Skeletal muscle cell (primary cell): ENCODE data around the gene PANX1.

Experiments used
- DNase-seq: peaks from one replicate; pipeline ENCODE4 v3.0.0-alpha.2; 2010; ENCODE audit warnings: low read depth
- H3K4me3 ChIP-seq: 2 replicates; pipeline ENCODE4 v1.5.1; 2011; ENCODE audit warnings: low read depth, mild to moderate bottlenecking, control low read depth, low read length, moderate library complexity

The PANX1 gene

DNA sequence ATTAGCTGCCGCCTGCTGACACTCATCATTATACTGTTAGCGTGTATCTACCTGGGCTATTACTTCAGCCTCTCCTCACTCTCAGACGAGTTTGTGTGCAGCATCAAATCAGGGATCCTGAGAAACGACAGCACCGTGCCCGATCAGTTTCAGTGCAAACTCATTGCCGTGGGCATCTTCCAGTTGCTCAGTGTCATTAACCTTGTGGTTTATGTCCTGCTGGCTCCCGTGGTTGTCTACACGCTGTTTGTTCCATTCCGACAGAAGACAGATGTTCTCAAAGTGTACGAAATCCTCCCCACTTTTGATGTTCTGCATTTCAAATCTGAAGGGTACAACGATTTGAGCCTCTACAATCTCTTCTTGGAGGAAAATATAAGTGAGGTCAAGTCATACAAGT lies 51.1 kb downstream of the PANX1 start:
- DNase-seq, result no peak
- H3K4me3 ChIP-seq, result no peak overlapping the region

DNA sequence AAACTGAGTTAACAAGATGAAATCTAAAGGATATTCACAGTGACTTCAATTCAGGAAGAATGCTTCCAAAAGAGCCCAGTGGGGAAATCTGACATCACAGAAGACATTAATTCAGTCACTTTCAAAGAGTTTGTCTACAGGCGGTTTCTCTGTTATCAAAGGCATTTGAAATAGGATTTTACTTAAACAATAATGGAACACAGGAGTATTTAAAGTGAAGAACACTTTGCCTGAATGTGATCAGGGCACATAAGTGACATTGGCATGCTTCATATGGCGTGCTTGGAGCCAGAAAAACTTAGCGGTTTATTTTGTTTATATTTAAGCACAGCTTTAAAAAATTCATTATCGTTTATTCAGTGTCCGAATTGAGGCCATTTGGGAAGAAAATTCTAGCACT lies 52.9 kb downstream of the PANX1 start:
- no peak overlapping the region for H3K4me3 ChIP-seq
- no peak for DNase-seq

DNA sequence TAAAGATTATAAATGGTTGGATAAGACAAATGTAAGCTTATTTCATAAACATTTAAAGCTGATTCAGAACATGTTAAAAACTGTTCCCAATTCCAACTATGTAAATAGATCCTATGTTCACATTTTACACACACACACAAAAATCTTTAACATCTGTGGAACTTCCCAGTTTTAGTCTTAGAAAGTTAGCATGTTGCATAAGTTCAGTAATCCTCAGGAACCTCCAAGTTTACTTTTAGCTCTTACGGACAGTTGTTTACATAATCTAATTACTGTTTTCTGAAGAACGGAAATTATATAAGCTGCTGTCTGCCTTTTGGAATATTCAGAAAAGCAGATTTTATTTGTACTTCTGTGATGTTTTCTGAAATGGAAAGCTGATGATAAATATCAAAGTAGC lies 53.3 kb downstream of the PANX1 start:
- H3K4me3 ChIP-seq, result no peak overlapping the region
- DNase-seq, result no peak

DNA sequence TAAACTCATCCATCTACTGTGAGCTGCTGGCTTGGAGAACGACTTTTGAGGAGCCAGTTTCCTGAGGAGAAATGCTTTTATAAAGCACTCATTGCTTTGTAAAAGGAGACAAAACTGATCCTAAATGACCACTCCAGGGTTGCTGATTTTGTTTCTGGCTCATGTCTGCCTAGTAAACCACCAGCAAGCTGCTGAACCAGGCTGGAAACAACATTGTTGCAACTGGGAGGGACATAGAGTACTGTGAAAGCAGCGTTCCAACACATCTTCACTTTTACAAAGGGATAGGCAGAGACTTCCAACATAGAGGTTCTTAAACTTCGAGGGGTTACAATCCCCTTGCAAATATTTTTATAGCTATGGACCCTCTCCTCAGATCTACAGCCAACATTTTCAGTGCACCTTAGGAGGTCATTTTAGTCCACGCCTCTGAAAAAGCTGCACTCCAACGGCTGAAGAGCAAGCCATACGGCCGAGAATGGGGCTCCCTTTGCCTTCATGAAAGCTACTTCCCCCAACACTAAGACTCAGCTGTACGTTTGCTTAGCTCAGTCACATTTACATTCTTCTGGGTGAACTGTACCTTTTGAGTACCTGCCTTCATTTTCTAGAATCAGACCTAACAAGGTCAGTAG lies 54.7 kb downstream of the PANX1 start:
- DNase-seq, result no peak
- H3K4me3 ChIP-seq, result no peak overlapping the region

DNA sequence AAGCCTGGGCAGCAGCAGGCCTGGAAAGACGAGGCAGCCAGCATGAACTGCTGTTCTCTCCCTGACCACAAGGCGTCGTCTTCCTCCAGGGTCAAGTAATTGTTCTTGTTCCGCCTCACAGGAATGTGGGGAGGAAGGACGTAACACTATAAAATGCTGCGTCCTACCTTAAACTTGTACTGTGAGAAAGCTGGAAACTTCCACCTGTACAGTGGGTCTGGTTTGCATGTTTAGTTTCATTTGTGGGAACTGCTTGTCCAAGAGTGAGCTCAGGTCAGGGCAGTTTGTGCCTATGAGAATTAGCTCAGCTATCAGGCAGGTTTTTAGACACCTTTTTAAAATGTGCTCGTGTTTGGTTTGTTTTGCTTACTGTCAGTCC lies 55.2 kb downstream of the PANX1 start:
- peak; percentile 14 for DNase-seq
- H3K4me3 ChIP-seq, result no peak overlapping the region

DNA sequence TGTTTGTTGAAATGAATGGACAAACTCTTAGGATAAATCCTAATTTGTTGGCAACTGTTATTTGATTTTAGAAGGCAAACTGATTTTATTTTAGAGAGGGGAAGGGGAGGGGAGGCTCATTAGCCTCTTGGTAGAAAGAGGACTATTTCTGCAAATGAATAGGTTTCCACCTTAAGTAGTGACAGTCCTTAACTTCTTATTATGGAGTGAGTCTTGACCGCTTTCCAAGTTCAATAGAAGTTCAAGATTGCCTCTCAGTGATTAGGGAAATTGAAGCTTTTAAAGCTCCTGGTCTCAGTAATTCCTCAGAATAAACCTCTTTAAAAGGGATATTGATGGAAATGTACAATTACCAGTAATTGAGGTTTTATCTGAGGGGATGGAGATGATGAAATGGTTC lies 55.7 kb downstream of the PANX1 start:
- DNase-seq, result no peak
- no peak overlapping the region for H3K4me3 ChIP-seq

DNA sequence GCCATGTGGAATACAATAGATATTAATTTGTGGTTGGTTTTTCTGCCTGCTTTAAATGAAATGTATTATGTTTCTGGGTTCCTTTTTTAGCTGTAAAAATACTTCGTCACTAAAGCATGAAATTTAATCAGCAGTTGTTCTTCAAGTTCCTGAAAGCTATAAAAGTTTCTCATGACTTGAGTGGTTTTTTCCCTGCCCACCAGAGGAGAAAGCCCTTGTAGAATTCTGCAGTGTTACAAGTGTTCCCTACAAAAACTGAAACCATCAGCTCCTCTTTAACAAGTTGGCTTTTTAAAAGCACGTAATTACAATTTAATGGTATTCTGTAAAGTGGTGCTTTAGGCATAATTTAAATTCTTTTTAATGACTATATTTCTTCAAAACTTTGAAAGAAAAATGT lies 56.2 kb downstream of the PANX1 start:
- no peak overlapping the region for H3K4me3 ChIP-seq
- no peak for DNase-seq

DNA sequence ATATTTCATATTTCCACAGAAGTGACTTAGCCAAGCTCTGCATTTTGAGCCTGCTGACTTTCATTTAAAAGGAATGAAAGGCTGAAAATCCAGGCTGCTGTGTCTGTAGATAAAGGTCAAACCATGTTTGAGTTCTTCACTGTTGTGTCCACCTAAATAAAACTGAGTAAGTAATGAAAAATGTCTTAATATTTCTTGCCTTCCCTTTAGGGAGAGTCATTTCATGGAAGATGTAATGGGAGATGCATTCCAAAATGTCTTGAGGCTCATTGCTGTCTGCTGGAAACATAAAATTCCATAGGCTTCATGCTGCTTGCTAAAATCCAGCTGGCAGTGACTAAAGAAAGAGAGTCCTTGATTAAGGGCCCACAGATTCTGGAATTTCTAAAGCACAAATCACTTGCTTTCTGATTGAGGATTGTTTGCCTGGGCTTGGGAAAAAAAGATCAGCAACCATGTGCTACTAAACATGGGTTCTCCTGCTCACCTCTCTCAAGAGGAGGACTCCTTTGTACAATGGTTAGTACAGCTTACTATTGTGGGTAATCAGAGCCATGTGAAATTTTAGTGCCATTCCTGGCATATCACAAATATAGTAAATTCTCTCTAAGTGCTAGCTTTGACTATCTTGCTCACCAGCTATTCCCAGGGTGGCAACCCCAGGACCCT lies 56.9 kb downstream of the PANX1 start:
- DNase-seq, result peak; percentile 41
- H3K4me3 ChIP-seq, result no peak overlapping the region

DNA sequence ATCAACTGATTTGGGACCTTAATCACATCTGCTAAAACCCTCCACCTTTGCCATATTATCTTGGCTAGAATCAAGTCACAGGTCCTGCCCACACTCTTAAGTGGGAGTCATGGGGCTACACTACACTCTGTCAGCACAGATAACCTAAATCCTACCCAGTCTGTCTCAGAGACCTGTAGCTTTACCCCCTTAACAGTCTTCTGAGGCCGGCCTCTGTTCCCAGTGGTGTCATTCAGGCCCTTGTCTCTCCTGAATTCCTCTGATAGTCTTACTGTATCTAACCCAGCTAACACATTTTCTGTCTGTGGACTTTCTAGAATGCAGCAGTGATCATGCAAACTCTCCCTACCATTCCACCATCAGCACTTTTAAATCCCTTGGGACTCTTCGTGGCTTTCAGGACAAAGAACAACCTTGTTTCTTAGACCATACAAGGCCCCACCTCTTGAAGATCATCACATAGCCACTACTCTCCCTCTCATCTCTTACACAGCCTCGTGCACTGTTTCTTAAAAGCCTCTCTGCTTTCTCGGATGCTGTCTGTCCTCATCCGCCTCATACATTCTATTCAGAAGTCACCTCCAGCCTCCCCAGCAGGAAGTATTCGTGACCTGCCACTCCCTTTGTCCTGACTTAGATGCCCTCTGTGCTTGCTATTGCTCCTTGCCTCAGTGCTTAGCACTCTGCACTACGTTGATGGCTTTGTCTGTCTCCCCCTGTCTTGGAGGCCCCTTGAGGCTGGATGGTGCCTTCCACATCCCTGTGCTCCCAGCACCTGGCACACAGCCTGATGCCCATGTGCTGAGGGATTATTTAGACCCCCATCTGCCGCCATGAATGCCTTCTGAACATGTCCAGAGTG lies 57.9 kb downstream of the PANX1 start:
- H3K4me3 ChIP-seq, result no peak overlapping the region
- no peak for DNase-seq

DNA sequence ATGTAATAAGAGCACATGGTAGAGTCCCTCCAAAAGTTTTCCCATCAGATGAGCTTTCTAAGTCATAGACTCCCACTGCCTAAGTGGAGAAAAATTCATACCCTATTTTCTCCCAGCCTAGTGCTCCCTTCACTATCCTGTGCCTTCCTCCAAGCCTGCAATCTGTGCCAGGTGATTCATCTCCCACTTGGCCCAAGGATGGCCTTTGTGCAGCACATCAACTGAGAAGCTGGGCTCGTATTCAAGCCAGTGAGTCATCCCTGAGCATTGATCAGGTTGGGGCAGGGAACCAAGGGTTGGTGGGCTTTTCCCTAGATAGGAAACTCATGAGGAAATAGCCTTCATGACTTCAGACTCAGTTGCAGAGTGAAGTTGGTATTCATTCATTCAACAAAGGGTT lies 64.6 kb downstream of the PANX1 start:
- peak; percentile 86 for DNase-seq
- H3K4me3 ChIP-seq, result no peak overlapping the region

DNA sequence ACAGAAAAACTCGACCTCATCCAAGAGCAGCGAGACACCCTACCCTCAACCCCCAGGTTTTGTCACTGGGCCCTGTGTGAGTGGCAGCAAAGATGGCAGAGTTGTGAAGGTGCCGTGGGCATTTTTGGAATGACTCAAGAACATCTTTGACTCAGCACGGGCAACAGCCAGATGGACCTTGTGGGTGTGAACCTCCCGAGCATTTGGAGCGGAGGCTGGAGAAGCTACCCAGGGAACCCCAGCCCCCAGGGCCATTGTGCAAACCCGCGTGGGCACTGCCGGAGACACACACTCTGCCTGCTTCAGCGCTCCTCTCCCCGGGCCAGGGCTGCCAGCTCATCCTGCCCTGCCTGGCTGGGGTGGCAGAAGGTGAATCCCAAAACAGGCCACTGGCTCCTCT lies 66.1 kb downstream of the PANX1 start:
- no peak overlapping the region for H3K4me3 ChIP-seq
- DNase-seq, result no peak

DNA sequence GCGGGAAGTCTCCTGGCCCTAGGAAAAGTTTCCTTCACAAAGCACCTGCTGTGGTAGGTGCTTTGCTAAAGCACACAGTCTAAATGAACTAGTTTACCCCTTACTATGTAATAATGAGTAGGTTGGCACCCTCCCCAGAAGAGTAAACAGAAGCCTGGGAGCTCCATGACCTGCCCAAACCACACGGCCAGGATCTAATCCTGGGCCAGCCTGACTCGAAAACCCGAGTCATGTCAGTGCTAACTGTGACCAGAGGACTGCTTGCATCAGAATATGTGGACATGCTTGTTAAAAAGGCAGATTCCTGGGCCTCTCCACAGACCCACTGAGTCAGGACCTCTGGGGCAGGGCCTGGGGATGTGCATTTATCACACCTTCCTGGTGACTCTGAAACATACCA lies 67.7 kb downstream of the PANX1 start:
- H3K4me3 ChIP-seq, result no peak overlapping the region
- no peak for DNase-seq

DNA sequence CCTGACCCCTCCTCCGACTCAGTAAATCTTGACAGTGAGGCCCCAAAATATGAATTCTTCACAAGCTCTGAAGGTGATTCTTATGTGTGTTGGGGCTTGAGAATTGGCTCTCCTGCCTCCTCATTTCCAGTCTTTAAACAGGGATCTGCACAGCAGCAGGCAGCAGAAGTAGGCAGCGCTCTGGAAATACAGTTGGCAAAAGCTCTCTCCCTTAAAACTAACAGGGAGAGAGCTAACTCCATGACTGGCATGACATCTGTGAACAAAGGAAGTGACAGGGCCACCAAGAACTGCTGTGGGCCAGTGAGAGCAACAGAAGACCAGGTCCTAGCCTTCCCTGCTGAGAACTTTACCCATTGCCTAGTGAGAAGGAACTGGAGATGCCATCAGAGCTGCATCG lies 70.1 kb downstream of the PANX1 start:
- no peak for DNase-seq
- no peak overlapping the region for H3K4me3 ChIP-seq

DNA sequence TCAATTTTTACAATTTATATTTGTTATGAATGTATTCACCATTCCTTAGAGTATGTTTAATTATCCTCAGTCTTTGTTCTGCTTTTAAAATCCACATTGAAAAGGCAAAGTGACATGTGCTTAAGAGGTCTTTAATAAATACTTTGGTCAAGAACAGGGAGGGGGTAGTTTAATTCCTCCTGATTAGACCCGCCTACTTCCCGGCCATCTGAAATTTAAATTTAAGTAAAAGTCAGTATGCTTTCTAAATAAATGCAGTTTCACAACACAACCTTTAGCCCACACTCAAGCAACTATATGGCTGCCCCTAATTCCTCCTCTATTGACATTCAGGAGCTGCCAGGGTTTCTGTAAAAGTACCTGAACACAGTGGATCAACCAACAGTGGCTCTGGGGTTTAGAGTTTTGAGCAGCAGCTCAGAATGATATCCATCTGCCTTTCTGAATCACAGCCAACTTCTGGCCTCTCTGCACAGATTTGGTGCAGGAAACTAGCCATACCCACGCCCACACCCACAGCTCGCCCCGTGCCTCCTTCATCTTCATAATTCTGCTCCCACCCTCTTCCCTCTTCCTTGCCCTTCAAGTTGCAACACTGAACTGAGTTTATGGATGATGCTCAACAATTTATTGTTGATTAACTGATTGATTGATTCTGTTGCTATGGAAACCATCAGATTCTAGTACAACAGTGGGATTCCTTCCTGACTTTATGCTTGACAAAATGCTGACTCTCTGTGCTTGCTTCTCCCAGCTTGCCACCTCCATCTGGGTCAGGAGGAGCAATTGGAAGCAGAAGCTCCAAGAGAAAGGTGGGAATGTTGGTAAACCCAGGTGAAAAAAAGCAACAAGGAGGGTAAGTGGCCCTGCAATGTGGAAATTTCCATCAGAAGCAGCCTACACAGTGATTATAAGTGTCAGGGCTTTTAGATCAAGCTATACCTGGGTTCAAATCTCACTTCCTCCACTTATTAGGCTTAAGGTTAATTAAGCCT lies 70.8 kb downstream of the PANX1 start:
- no peak overlapping the region for H3K4me3 ChIP-seq
- DNase-seq, result no peak

DNA sequence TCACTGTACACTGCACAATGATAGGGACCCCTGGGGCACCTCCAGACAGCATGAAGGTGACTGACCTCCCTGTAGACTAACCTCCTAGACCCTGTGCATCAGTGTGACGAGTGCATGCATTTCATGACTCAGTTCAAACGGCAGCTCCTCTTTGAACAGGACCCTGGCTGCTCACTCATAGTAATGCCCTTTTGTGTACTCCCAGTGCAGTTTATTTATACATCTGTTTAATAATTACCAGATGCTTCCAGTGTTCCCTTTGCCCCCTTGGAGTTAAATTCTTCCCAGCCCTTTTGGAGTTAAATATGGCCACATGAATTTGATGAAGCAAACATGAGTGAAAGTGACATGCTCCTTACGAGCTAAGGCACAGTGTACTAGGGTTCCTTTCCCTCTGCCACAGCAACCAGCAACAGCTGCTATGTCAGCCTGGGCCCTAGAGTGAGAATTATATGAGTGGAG lies 72.4 kb downstream of the PANX1 start:
- no peak overlapping the region for H3K4me3 ChIP-seq
- peak; percentile 38 for DNase-seq

DNA sequence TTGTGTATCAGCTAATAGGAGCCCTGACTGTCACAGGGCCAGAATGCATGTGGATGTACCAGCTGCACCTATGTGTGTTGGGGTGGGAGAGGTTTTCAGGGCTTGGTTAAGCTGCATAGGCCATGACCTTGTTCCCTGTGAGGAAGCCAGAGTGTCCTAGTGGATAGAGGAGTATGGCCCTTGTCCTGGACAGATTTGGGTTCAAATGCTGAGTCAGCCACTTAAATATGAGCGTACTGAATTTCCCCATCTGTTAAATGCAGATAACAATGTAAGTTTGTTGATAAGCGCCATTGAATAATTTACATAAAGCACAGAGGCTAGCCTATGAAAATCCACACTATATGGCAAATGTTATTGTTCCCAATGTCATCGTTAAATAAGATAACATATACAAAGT lies 74.4 kb downstream of the PANX1 start:
- H3K4me3 ChIP-seq, result no peak overlapping the region
- DNase-seq, result no peak

DNA sequence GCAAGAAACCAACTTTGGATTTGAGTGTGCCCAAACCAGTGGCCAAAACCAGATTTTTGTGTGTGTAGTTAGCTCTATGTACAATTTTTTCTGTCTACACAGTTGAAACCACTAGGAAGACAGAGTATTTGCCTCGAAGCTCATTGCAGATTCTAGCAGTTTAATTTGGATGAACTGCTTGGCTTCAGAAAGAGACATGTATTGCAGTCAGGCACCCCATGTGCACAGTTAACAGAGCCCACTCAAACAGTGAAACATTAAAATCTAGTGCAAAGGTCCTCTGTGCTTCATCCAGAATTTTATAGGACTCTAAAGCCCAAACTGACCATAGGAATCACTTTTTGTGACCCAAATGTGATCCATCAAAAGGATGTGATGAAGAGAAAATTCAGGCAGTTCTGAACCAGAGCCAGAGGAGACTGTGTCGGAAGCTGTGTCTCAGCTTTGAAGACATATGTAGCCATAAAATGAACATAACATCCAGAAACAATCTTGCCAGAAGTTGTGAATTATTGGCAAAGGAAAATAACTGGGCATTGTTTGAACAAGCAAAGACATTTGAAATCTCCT lies 82.7 kb downstream of the PANX1 start:
- no peak overlapping the region for H3K4me3 ChIP-seq
- DNase-seq, result no peak

DNA sequence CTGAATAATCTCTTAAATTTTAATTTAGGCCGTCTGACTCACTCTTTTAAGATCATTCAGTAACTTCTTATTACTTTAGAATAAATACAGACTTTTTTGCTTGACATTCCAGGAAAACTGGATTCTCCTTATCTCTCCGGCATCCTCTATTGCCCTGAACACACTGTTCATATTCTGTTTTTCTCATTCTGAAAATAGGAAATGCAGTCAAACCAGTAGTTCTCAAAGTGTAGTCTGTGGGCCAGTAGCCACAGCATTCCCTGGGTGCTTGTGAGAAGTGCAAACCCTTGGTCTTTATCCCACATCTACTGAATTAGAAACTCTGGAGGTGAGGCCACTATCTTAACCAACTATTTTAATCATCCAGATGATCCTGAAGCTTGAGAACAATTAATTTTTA lies 84.3 kb downstream of the PANX1 start:
- H3K4me3 ChIP-seq, result no peak overlapping the region
- DNase-seq, result no peak

DNA sequence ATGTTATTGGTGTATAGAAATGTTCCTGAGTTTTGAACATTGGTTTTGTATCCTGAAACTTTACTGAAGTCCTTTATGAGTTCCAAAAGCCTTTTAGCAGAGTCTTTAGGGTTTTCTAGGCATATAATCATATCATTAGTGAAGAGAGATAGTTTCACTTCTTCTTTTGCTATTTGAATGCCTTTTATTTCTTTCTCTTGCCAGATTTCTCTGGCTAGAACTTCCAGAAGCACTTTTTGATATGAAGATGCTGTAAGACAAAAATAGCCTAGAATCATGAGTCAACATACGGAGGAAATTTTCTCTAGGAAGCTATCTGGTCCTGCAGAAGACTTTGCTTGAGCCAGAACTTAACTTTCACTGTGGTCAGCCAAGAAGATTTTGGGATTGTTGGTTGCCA lies 89.1 kb downstream of the PANX1 start:
- no peak for DNase-seq

More for the DNA sequence above, 89.1 kb downstream of the PANX1 start:
- no peak overlapping the region for H3K4me3 ChIP-seq
